Kasumi-1 (cell line): ENCODE results near the gene MUC2.
"Not testable (repeated sequence)": the region's sequence is repeated elsewhere in the genome, so short reads cannot be mapped to it uniquely, and the experiment has no call there.

ENCODE experiments used
- DNase-seq, 2 experiments: peaks; one replicate each; lab custom pipeline; 2025; lab: John Stamatoyannopoulos, UW

Gene MUC2

GRCh38 chr11:1106387-1106786, 31.7 kb downstream of the MUC2 start:
- DNase-seq = no peak

GRCh38 chr11:1107316-1108245, 32.9 kb downstream of the MUC2 start:
- no peak for DNase-seq

- DNase-seq = no peak
These were observed 33.7 kb downstream of the MUC2 start for GRCh38 chr11:1108246-1108900.

DNA sequence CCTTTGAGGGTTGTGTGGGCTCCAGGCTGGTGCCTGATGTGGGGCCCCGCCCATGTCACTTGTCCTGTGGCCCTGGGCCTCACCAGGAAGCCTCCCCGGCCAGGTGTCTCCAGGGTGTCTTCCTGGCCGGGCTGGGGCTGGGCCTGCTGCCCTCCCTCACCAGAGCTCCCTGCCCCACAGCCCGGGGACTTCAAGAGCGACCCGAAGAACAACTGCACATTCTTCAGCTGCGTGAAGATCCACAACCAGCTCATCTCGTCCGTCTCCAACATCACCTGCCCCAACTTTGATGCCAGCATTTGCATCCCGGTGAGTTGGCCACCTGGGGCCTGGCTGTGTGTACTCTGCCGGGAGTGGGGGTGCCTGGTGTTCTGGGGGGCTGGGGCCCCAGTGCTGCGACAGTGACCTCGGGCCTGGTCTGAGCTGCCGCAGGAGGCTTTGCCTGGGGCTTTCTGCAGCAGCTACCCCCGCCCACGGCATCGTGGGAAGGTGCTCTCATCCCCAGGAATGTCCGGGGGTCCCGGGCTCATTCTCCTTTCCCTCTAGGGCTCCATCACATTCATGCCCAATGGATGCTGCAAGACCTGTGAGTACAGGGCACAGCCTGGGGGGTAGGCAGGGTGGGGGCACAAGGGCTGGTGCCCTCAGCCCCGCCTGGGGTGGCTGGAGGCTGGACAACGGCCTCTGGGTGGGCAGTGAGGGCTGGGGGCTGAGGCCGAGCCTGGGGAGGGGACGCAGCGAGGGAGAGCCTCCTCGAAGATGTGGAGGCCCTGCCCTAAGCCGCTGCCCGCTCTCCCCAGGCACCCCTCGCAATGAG, 34.6 kb downstream of the MUC2 start:
- DNase-seq = no peak

DNA sequence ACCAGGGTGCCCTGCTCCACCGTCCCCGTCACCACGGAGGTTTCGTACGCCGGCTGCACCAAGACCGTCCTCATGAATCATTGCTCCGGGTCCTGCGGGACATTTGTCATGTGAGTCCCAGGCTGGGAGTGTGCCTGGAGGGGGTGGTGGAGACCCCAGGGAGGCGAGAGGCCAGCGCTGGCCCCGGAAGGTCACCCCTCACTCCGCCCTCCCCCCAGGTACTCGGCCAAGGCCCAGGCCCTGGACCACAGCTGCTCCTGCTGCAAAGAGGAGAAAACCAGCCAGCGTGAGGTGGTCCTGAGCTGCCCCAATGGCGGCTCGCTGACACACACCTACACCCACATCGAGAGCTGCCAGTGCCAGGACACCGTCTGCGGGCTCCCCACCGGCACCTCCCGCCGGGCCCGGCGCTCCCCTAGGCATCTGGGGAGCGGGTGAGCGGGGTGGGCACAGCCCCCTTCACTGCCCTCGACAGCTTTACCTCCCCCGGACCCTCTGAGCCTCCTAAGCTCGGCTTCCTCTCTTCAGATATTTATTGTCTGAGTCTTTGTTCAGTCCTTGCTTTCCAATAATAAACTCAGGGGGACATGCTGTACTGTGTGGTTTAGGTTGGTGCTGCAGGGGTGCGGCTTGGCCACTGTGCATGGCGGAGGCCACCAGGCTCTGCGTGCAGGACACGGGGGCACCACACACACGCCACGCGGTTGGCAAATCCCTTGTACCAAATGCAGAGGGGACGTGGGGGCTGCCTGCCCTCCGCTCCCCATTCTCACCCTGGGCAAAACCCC, 35.4 kb downstream of the MUC2 start:
- DNase-seq = no peak

GRCh38 chr11:1111545-1112212, 37.0 kb downstream of the MUC2 start:
- no peak for DNase-seq

- DNase-seq = no peak
These were observed 37.9 kb downstream of the MUC2 start for GRCh38 chr11:1112351-1113191.

DNA sequence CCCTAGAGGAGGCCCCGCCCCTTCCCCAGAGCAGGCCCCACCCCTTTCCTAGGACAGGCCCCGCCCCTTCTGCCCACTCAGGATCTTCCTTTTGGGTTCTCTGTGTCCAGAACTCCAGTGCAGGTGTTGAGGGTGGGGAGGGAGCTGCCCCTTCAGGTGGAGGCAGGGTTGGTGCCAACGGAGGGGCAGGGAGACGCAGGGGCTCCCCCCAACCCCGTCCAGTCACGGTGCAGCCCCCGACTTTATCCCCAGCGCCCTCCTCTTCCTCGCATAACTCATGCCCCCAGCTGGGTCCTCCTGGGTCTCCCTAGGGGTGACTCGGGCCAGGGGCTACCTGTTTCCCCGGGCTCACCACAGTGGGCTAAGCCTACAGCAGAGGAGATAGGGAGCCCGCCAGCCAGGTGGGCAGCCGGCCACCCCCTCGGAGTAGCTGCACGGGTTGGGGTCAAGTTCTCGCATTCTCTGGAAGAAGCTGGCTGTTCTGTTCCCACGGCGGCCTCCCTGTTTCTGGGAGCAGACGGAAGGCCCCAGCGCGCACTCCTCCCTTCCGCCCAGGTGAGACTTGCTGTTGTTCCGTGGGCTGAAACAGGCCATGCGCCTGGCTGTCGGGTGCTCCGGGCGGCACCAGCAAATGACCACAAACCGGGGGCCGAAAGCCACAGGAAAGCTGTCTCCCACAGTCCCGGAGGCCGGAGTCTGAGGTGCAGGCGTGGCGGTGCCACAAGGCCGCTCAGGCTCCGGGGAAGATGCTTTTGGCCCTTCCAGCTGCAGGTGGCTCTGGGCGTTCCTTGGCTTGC, 38.9 kb downstream of the MUC2 start:
- DNase-seq = no peak

DNA sequence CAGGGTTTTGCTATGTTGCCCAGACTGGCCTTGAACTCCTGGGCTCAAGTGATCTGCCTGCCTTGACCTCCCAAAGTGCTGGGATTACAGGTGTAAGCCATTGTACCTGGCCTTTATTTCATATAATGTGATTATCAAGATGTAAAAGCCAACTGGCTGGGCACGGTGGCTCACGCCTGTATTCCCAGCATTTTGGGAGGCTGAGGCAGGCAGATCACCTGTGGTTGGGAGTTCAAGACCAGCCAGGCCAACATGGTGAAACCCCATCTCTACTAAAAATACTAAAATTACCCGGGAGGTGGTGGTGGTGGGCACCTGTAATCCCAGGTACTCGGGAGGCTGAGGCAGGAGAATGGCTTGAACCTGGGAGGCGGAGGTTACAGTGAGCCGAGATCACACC, 40.6 kb downstream of the MUC2 start:
- DNase-seq = not testable (repeated sequence)

DNA sequence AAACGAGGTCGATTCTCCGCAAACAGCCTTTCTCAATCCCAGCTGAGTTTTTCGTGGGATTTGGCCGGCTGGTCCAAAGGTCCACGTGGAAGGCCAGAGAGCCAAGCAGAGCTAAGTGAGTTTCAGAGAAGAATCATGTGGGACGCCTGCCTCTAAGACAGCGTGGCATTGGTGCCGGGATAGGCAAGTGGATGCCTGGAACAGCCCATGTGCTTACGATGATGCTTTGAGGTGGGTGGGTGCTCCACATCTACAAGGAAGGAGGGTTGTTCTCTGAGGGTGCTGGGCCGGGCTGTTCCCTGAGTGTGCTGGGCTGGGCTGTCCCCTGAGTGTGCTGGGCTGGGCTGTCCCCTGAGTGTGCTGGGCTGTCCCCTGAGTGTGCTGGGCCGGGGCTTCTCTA, 41.4 kb downstream of the MUC2 start:
- DNase-seq = no peak

DNA sequence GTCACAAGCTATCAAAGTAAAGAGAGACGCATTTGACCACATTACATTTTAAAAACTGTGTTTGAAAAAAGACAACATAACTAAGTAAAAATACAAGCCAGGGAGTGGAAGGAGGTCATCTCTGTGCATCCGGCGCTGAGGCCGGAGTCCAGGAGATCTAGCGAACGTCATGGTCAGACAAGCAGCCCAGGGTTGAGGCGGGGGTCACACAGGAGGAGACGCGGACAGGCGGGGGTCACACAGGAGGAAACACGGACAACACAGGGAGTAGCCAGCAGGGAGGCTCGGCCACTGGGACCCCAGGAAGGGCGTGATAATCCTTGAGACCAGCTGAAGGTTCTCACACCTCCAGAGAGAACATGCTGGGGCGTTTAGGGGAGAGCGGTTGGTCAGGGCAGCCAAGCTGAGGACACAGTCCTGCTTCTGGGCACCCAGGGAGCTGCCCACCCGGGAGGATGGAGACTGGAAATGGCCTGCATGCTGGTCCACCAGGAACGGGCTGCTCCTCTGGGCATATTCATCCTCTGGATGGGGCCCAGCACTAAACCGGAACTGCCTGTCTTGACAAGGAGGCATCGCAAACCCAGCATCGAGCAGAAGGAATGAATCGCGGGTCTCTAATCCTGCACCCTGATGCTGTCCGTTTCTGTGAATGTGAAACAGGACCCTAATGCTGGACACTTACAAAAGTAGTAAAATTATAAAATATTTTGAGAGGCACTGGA, 42.2 kb downstream of the MUC2 start:
- no peak for DNase-seq

DNA sequence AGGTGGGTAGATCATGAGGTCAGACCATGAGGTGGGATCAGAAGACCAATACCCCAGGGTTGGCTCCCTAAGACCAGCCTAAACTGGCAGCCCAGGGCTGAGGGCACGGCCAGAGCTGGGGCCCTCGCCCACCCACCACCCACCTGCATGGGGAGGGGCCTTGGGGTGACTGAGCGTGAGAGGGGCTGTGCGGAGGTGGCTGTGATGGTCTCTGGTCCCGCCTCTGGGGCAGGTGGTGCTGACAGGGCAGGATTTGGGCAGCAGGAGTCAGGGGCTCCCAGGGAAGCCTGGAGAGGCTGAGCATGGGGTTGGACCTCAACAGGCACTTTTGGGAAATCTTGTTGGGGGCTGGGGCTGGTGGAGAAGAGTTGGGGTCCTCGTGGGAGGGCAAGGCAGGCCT, 43.3 kb downstream of the MUC2 start:
- DNase-seq = no peak

DNA sequence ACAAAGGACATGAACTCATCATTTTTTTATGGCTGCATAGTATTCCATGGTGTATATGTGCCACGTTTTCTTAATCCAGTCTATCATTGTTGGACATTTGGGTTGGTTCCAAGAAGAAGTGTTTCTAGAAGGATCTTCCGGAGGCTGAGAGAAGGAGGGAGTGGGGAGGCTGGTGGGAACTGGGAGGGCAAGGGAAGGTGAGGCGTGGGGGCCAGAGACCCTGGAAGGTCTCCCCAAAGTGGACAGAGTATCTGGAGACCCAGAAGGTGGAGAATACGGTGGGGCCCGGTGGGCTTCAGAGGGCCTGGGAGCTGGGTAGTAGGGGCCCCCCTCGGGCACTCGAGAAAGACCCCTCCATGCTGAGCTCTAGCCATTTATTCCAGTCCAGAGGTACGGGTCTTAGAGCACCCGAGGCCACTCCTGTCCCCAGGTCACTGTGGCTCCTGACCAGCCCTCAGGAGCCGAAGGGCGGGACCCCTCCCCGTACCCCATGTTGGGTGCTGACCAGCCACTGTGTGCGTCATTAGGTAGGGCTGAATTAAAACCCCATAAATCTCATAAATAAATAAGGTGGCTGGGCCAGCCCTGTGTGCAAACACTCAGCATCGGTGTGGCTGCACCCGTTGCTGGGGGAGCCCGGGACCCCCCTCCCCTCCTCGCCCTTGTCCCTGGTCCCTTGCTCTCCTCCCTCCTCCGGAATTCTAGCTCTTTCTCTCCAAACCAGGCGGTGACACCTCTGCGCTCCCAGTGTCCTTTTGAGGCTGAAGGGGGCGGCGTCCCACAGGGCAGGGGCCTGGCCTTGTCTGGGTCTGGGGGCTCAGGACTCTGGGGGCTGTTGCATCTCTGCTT, 44.3 kb downstream of the MUC2 start:
- DNase-seq = no peak

DNA sequence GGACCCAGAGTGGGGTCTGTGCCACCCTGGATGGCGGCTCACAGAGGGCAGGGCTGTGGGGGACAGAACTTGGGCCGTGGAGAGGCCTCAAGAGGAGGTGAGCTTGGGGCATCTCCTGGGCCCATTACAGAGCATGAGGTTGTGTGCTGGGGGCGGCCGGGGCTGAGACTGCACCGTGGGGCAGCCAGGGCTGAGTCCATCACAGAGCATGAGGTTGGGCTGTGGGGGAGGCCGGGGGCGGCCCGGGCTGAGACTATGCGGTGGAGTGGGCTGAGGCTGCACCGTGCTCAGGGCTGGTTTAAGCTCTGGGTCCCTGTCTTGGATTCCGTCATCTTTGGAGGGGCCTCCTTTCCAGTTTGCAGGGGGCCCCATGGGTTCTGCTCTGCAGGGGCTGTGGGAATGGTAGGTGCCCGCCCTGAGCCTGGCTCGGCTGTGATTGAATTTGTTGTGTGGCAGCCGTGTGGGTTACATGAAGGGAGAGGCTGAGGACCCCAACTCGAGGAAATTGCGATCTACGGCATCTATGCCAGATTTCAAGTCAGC, 45.0 kb downstream of the MUC2 start:
- DNase-seq = no peak

DNA sequence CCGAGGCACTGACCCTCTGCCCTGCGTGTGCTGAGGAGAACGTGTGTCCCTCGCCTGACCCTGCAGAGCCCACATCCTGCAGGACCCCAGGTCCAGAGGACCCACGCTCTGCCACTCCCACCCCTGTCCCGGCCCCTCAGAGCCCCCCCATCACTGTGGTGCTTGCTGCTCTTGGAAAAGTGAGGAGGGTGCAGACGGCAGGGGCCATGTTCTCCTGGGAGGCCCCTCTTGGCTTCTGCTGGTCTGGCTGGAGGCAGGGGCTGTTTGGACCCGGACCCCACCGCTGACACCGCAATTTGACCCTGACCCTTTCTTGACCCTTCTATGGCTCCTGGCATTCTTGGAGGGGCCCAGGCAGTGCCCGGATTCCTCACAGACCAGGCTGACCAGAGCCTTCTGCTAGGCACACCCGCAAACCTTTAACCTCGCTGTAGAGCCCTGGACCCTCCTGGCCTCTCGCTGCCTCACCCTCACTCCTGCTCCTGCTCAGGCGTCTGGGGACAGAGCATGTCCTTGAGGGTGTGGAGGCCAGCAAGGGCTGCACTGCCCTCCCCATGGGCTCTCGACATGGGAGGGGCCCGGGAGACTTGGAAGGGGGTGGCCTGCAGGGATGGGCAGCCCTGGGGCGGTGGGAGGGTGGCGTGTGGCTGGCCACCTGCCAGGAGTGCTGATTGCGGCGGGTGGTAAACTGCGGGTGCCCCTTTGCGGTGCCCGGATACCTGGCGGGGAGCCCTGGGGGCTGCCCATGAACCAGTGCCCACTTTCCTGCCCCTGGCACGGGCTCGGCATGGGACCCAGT, 46.1 kb downstream of the MUC2 start:
- no peak for DNase-seq

- DNase-seq = no peak
These were observed 46.7 kb downstream of the MUC2 start for GRCh38 chr11:1121331-1121812.
